CD4-positive, alpha-beta memory T cell (primary cell): ENCODE data around the gene NUP214. TPM values are rescaled to one million over a fixed set of nuclear protein-coding genes. Genes with fewer than 3 reads are reported as not detected.
"Not testable (repeated sequence)": the region's sequence is repeated elsewhere in the genome, so short reads cannot be mapped to it uniquely, and the experiment has no call there.

ENCODE experiments used
- CTCF ChIA-PET: fragments of 350-600 bp; sonication (Branson Sonifier 250); formaldehyde crosslinking; loops from one replicate; lab custom pipeline; 2021; ENCODE audit warnings: inconsistent platforms; ENCODE audit not compliant: partially characterized antibody; lab: Charles Lee
- POLR2A ChIA-PET: fragments of 350-600 bp; sonication (Branson Sonifier 250); formaldehyde crosslinking; loops from one replicate; lab custom pipeline; 2021; ENCODE audit not compliant: partially characterized antibody; lab: Charles Lee
- DNase-seq, 5 donors: peaks; one replicate each; pipeline versions ENCODE4 v3.0.0 to v3.0.0-alpha.2; 2020 to 2022; ENCODE audit warnings: mixed read lengths in 1 of 5
- H3K27ac ChIP-seq: one replicate; pipeline ENCODE4 v1.7.0; 2013; ENCODE audit warnings: low read depth, low read length
- H3K27me3 ChIP-seq: 2 replicates; pipeline ENCODE4 v1.7.0; 2013; ENCODE audit warnings: mild to moderate bottlenecking, low read length, moderate library complexity; ENCODE audit not compliant: insufficient read depth
- H3K36me3 ChIP-seq: 2 replicates; pipeline ENCODE4 v1.7.0; 2013; ENCODE audit warnings: mild to moderate bottlenecking, low read length, moderate library complexity; ENCODE audit not compliant: insufficient read depth
- H3K4me1 ChIP-seq: 2 replicates; pipeline ENCODE4 v1.7.0; 2013; ENCODE audit warnings: mild to moderate bottlenecking, low read length, moderate library complexity; ENCODE audit not compliant: insufficient read depth
- H3K4me3 ChIP-seq, 2 donors: one replicate each; pipeline ENCODE4 v1.7.0; 2013; ENCODE audit warnings: low read length in 2 of 2, mild to moderate bottlenecking in 1 of 2
- H3K9me3 ChIP-seq, 2 donors: one replicate each; pipeline ENCODE4 v1.7.0; 2013; ENCODE audit warnings: low read length in 2 of 2, control low read depth in 1 of 2; ENCODE audit not compliant: control insufficient read depth in 1 of 2
- H3K27ac Mint-ChIP-seq, 7 donors: one replicate each; pipeline ENCODE4 v1.8.0; 2020 to 2021; ENCODE audit warnings: mixed read lengths in 7 of 7, mild to moderate bottlenecking in 6 of 7, inconsistent platforms in 3 of 7, moderate library complexity in 3 of 7
- H3K27me3 Mint-ChIP-seq, 2 donors: one replicate each; pipeline ENCODE4 v1.8.0; 2020 to 2021; ENCODE audit warnings: mixed read lengths in 2 of 2
- H3K36me3 Mint-ChIP-seq, 2 donors: one replicate each; pipeline ENCODE4 v1.8.0; 2020 to 2021; ENCODE audit warnings: mixed read lengths in 2 of 2, inconsistent platforms in 1 of 2, mild to moderate bottlenecking in 1 of 2
- H3K4me1 Mint-ChIP-seq, 4 donors: one replicate each; pipeline ENCODE4 v1.8.0; 2020 to 2021; ENCODE audit warnings: mixed read lengths in 4 of 4, mild to moderate bottlenecking in 1 of 4
- H3K4me3 Mint-ChIP-seq, 8 donors: one replicate each; pipeline ENCODE4 v1.8.0; 2020 to 2021; ENCODE audit warnings: mixed read lengths in 8 of 8, mild to moderate bottlenecking in 7 of 8, moderate library complexity in 6 of 8, inconsistent platforms in 3 of 8
- H3K9me3 Mint-ChIP-seq, 8 donors: one replicate each; pipeline ENCODE4 v1.8.0; 2020 to 2021; ENCODE audit warnings: mixed read lengths in 8 of 8, mild to moderate bottlenecking in 5 of 8, inconsistent platforms in 3 of 8, moderate library complexity in 1 of 8
- intact Hi-C: fragments of 100-400 bp; cut with micrococcal nuclease; formaldehyde crosslinking; loops from one replicate; pipeline ENCODE4 v1.15.1; 2023
- polyA plus RNA-seq, 2 donors: library from polyadenylated mRNA; unstranded; fragments of 300-500 nt; fragmentation: Illumina TruSeq; gene quantifications; one replicate each; pipeline ENCODE4 v1.2.3, GENCODE V29; 2021
- total RNA-seq, 2 experiments: library from RNA; stranded (reverse); gene quantifications; one replicate each; pipeline ENCODE4 v1.2.3, GENCODE V29; 2021

The NUP214 gene
- total and polyA plus RNA-seq, 4 experiments from 2014 or later = 6.6 to 79.5 (median 47.2) TPM

DNA sequence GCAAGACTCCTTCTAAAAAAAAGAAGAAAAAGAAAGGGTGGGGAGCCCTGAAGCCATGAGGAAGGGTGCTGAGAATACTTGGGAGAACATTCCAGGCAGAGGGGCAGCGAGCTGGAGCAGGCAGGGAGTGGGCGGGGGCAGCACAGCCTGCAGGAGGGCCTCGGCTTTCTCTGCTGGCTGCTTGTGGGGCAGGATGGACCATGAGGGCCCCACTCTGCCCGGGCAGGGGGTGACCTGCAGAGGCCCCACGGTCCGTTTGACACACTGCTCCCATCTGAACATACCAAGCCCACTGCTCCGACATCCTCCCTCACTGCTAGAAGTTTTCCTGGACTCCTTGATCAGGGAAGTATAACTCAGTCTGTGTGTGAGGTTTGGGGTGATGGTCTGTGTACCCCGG, 11.7 kb upstream of the NUP214 start:
- H3K27me3 Mint-ChIP-seq = peaks cover 2 to 6% of the 10 kb centered on the region in 2 donors
- H3K36me3 Mint-ChIP-seq = no peaks in the 10 kb centered on the region
- H3K27ac Mint-ChIP-seq = no peak overlapping the region
- no peak overlapping the region for H3K4me3 Mint-ChIP-seq
- no peaks in the 10 kb centered on the region for H3K4me1 ChIP-seq
- intact Hi-C loops = no loop called here
- no peaks in the 10 kb centered on the region for H3K9me3 ChIP-seq
- no peak overlapping the region for H3K27ac ChIP-seq
- H3K4me1 Mint-ChIP-seq = no peaks in the 10 kb centered on the region
- no peaks in the 10 kb centered on the region for H3K9me3 Mint-ChIP-seq
- POLR2A ChIA-PET = no interaction called here
- no peaks in the 10 kb centered on the region for H3K36me3 ChIP-seq
- no peak for DNase-seq
- no peak overlapping the region for H3K4me3 ChIP-seq
- CTCF ChIA-PET = interaction anchor here (0.7 kb wide), 1 partner anchor 19 kb away, joined by 3 read pairs; no protein-coding TSS in a partner anchor
- peaks cover 8% of the 10 kb centered on the region for H3K27me3 ChIP-seq

- POLR2A ChIA-PET = no interaction called here
- H3K4me1 Mint-ChIP-seq = no peaks in the 10 kb centered on the region
Observed at GRCh38 chr9:131114084-131114535, 11.3 kb upstream of the NUP214 start.

DNA sequence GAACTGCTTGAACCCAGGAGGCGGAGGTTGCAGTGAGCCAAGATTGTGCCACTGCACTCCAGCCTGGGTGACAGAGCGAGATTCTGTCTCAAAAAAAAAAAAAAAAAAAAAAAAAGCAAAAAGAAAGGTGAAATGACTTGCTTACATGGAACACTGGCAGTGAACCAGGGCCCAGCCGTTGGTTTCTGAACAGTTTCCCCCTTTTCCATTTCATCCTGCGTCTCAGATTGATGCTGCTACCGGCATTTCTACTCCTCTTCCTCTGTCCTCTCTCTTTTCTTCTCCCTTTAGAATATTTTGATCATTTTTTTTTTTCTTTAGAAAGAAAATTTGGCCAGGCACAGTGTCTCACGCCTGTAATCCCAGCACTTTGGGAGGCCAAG, 10.0 kb upstream of the NUP214 start:
- H3K27ac Mint-ChIP-seq, H3K4me1 ChIP-seq, H3K9me3 ChIP-seq, DNase-seq, H3K4me3 ChIP-seq, H3K4me3 Mint-ChIP-seq, intact Hi-C loops, H3K27ac ChIP-seq, H3K4me1 Mint-ChIP-seq, CTCF ChIA-PET, H3K9me3 Mint-ChIP-seq, H3K36me3 ChIP-seq, H3K27me3 Mint-ChIP-seq, H3K27me3 ChIP-seq, H3K36me3 Mint-ChIP-seq: not testable (repeated sequence)
- POLR2A ChIA-PET = interaction anchor here (2.7 kb wide), 1 partner anchor 10 kb away, joined by 7 read pairs; the partner anchor contains the start of gene NUP214

More at GRCh38 chr9:131114084-131114535, 11.3 kb upstream of the NUP214 start:
- CTCF ChIA-PET = no interaction called here
- no peak overlapping the region for H3K27ac Mint-ChIP-seq
- H3K4me1 ChIP-seq = no peaks in the 10 kb centered on the region
- H3K9me3 ChIP-seq = no peaks in the 10 kb centered on the region
- intact Hi-C loops = no loop called here
- no peaks in the 10 kb centered on the region for H3K9me3 Mint-ChIP-seq
- H3K27ac ChIP-seq = no peak overlapping the region
- H3K4me3 ChIP-seq = no peak overlapping the region
- no peaks in the 10 kb centered on the region for H3K36me3 Mint-ChIP-seq
- H3K27me3 ChIP-seq = peaks cover 8% of the 10 kb centered on the region
- peaks cover 2 to 6% of the 10 kb centered on the region in 2 donors for H3K27me3 Mint-ChIP-seq
- no peaks in the 10 kb centered on the region for H3K36me3 ChIP-seq
- no peak overlapping the region for H3K4me3 Mint-ChIP-seq
- no peak for DNase-seq

DNA sequence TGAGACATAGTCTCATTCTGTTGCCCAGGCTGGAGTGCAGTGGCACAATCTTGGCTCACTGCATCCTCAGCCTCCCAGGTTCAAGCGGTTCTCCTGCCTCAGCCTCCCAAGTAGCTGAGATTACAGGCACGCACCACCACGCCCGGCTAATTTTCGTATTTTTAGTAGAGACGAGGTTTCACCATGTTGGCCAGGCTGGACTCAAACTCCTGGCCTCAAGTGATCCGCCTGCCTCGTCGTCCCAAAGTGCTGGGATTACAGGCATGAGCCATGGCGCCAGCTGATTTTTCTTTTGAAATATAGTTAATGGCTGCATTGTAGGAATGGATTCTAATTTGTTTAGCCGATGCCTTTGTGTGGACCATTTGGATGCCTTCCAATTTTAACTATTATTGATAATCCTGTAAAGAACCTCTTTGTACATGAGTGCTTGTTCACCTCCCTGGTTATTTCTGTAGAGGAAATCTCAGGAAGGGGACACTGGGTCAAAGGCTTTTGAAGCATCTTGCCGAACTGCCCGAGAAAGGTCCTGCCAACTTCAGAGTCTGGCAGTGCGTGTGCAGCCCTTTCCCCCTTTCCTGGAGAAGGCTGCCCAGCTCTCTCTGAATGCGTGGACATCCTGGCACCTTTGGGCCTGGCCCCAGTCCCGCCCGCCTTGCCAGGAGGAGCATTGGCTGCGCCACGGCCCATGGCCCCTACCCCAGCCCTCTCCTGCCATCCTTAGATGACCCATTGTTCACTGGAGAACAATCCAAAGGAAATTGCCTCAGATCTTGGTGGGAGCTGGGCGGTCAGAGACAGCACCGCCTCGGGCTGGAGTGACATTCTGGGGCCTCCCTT, 8.9 kb upstream of the NUP214 start:
- no peaks in the 10 kb centered on the region for H3K9me3 Mint-ChIP-seq
- intact Hi-C loops = no loop called here
- DNase-seq = no peak
- H3K36me3 ChIP-seq = no peaks in the 10 kb centered on the region
- H3K4me1 ChIP-seq = no peaks in the 10 kb centered on the region
- POLR2A ChIA-PET = interaction anchor here (2.7 kb wide), 1 partner anchor 9 kb away, joined by 7 read pairs; the partner anchor contains the start of gene NUP214
- peaks cover 8% of the 10 kb centered on the region for H3K27me3 ChIP-seq
- H3K36me3 Mint-ChIP-seq = no peaks in the 10 kb centered on the region
- no peaks in the 10 kb centered on the region for H3K4me1 Mint-ChIP-seq
- H3K4me3 Mint-ChIP-seq = no peak overlapping the region
- H3K27ac Mint-ChIP-seq = no peak overlapping the region
- H3K27me3 Mint-ChIP-seq = peaks cover 0 to 6% of the 10 kb centered on the region in 2 donors
- H3K27ac ChIP-seq = no peak overlapping the region
- H3K9me3 ChIP-seq = no peaks in the 10 kb centered on the region
- no peak overlapping the region for H3K4me3 ChIP-seq
- CTCF ChIA-PET = no interaction called here

DNA sequence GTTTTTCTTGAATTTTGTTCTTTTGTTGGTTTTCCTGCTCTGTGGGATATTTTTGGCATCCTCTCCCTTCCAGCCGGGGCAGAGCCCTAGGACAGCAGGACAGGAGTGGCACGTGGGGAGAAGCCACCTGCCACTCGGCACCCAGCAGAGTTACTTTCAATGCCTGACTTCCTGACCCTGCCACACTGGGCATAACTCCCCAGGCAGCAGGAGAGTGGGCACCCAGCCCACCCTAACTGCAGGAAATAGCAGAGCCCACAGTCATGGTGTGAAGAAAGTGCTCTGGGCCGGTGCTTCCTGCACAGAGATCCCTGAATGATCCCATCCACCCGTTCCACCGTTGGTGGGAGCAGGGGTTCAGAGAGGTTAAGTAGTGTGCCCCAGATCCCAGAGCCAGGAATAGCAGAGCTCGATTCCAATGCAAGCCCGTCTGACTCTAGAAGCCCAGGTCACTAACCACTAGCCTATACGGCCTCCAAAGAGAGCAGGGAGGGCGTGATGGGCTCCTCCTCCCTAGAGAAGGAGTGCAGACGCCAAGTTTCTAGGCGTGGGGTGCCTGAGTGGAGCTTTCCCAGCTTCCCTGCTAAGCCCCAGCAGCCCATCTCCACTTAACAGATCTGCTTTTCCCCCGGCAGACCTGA, 8.1 kb upstream of the NUP214 start:
- no peaks in the 10 kb centered on the region for H3K9me3 ChIP-seq
- Mint-ChIP-seq H3K27ac (no peak overlapping the region), H3K4me3 (no peak overlapping the region), H3K4me1 (no peaks in the 10 kb centered on the region), H3K27me3 (peaks cover 0 to 6% of the 10 kb centered on the region in 2 donors), H3K9me3 (no peaks in the 10 kb centered on the region), H3K36me3 (no peaks in the 10 kb centered on the region)
- no peak overlapping the region for H3K4me3 ChIP-seq
- H3K36me3 ChIP-seq = no peaks in the 10 kb centered on the region
- intact Hi-C loops = no loop called here
- DNase-seq = no peak
- H3K27ac ChIP-seq = no peak overlapping the region
- H3K27me3 ChIP-seq = peaks cover 5% of the 10 kb centered on the region
- H3K4me1 ChIP-seq = no peaks in the 10 kb centered on the region
- CTCF ChIA-PET = no interaction called here
- POLR2A ChIA-PET = interaction anchor here (2.7 kb wide), 1 partner anchor 8 kb away, joined by 7 read pairs; the partner anchor contains the start of gene NUP214

DNA sequence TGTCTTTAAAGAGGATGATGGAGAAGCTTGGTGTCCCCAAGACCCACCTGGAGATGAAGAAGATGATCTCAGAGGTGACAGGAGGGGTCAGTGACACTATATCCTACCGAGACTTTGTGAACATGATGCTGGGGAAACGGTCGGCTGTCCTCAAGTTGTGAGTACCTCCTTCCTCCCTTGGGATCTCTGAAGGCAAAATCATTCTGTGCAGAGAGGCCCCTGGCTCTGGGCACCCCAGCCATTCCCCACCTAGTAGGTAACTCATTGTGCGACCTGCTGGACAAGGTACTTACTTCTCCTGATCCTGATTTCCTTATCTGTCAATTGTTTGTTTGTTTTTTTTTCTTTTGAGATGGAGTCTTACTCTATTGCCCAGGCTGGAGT, 7.6 kb upstream of the NUP214 start:
- Mint-ChIP-seq H3K36me3 (no peaks in the 10 kb centered on the region), H3K27ac (no peak overlapping the region), H3K4me3 (no peak overlapping the region), H3K27me3 (peaks cover 0 to 6% of the 10 kb centered on the region in 2 donors), H3K4me1 (no peaks in the 10 kb centered on the region), H3K9me3 (no peaks in the 10 kb centered on the region)
- Histone ChIP-seq H3K27me3 (peaks cover 3% of the 10 kb centered on the region), H3K9me3 (no peaks in the 10 kb centered on the region), H3K36me3 (no peaks in the 10 kb centered on the region), H3K27ac (no peak overlapping the region), H3K4me1 (no peaks in the 10 kb centered on the region), H3K4me3 (no peak overlapping the region)
- no peak for DNase-seq
- intact Hi-C loops = no loop called here
- POLR2A ChIA-PET = interaction anchor here (2.7 kb wide), 1 partner anchor 8 kb away, joined by 7 read pairs; the partner anchor contains the start of gene NUP214
- CTCF ChIA-PET = no interaction called here

DNA sequence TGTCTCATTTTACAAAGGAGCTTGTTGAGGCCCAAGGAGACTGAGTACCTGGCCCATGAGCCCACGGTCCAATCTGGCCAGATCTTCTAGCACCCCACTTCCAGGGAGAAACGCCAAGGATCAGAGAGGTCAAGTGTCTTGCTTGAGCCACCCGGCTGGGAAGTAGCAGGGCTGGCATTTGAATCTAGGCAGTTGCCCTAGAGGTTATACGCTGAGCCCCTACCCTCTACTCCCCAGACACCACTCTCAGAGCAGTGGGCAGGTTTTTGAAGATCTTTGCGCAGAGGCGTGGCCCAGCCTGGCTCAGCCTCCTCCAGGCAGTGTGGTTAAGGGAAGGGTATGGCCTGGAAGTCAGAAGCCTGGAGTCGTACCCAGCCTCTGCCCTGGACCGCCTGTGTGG, 5.8 kb upstream of the NUP214 start:
- Mint-ChIP-seq H3K27me3 (peaks cover 0 to 6% of the 10 kb centered on the region in 2 donors), H3K4me3 (no peak overlapping the region), H3K36me3 (no peaks in the 10 kb centered on the region), H3K9me3 (no peaks in the 10 kb centered on the region), H3K27ac (no peak overlapping the region), H3K4me1 (peaks cover 0 to 1% (median under 1%) of the 10 kb centered on the region in 4 donors)
- H3K36me3 ChIP-seq = no peaks in the 10 kb centered on the region
- no peak overlapping the region for H3K27ac ChIP-seq
- peaks cover 3% of the 10 kb centered on the region for H3K27me3 ChIP-seq
- no peak overlapping the region for H3K4me3 ChIP-seq
- intact Hi-C loops = no loop called here
- H3K9me3 ChIP-seq = no peaks in the 10 kb centered on the region
- POLR2A ChIA-PET = no interaction called here
- no peak for DNase-seq
- CTCF ChIA-PET = no interaction called here
- H3K4me1 ChIP-seq = peaks cover 1% of the 10 kb centered on the region
